B cell (primary cell): ENCODE data around the gene RERE. TPM values are rescaled to one million over a fixed set of nuclear protein-coding genes. Genes with fewer than 3 reads are reported as not detected.
A peak's percentile ranks its signal among the peaks of the same experiment; 100 is the strongest.

Experiments
- ATAC-seq: fragments of 200-7000 bp; cut with Tn5 transposase; one replicate; pipeline ENCODE4 v1.10.0; 2021; ENCODE audit warnings: low read depth, mild to moderate bottlenecking, moderate number of reproducible peaks, moderate library complexity
- CTCF ChIA-PET: fragments of 350-600 bp; sonication (Branson Sonifier 250); formaldehyde crosslinking; loops from one replicate; lab custom pipeline; 2021; ENCODE audit warnings: antibody characterized with exemption, inconsistent platforms; lab: Charles Lee
- POLR2A ChIA-PET: fragments of 350-600 bp; sonication (Branson Sonifier 250); formaldehyde crosslinking; loops from one replicate; lab custom pipeline; 2021; ENCODE audit warnings: antibody characterized with exemption; lab: Charles Lee
- DNase-seq: peaks from one replicate; pipeline ENCODE4 v3.0.0; 2013
- H2AFZ ChIP-seq: 2 replicates; pipeline ENCODE4 v1.6.1; 2012; ENCODE audit warnings: mild to moderate bottlenecking, low read depth, low read length; ENCODE audit not compliant: insufficient read depth, poor library complexity, severe bottlenecking
- H3K27ac ChIP-seq, 2 donors: 1 replicate in 1 of 2; 2 replicates in 1 of 2; pipeline ENCODE4 v1.5.1; 2012 to 2013; ENCODE audit warnings: low read length in 2 of 2, mild to moderate bottlenecking in 2 of 2, moderate library complexity in 1 of 2
- H3K27me3 ChIP-seq, 4 experiments: fragments of 200-600 bp in 1 of 4; sonication (generic) in 1 of 4; replicated peaks in 1 of 4; 1 replicate in 2 of 4; 2 replicates in 2 of 4; pipeline versions ENCODE4 v1.6.1 to v1.7.0; 2013 to 2016; ENCODE audit warnings: low read length in 3 of 4, mild to moderate bottlenecking in 2 of 4, mixed read lengths in 1 of 4, moderate library complexity in 1 of 4; ENCODE audit not compliant: insufficient read depth in 4 of 4, control insufficient read depth in 3 of 4; ENCODE audit errors: control extremely low read depth in 1 of 4
- H3K36me3 ChIP-seq, 2 experiments: replicated peaks in 1 of 2; 1 replicate in 1 of 2; 2 replicates in 1 of 2; pipeline versions ENCODE4 v1.6.1 to v1.7.1; 2013; ENCODE audit warnings: low read length in 1 of 2; ENCODE audit not compliant: insufficient read depth in 2 of 2, control insufficient read depth in 1 of 2; ENCODE audit errors: control extremely low read depth in 1 of 2, extremely low read depth in 1 of 2
- H3K4me1 ChIP-seq, 2 donors: fragments of 200-600 bp in 1 of 2; sonication (generic) in 1 of 2; 1 replicate in 1 of 2; 2 replicates in 1 of 2; pipeline versions ENCODE4 v1.5.1 to v1.6.1; 2013 to 2017; ENCODE audit warnings: low read length in 2 of 2; ENCODE audit not compliant: control insufficient read depth in 2 of 2, insufficient read depth in 2 of 2
- H3K4me2 ChIP-seq: replicated peaks from 2 replicates; pipeline ENCODE3; 2012; ENCODE audit warnings: mild to moderate bottlenecking, low read depth, low read length; ENCODE audit not compliant: poor library complexity, severe bottlenecking
- H3K4me3 ChIP-seq, 5 experiments: fragments of 200-600 bp in 1 of 5; sonication (generic) in 1 of 5; 1 replicate in 3 of 5; 2 replicates in 2 of 5; pipeline versions ENCODE4 v1.5.1 to v1.7.0; 2011 to 2016; ENCODE audit warnings: low read length in 4 of 5, mild to moderate bottlenecking in 4 of 5, low read depth in 2 of 5, control low read depth in 1 of 5, moderate library complexity in 1 of 5; ENCODE audit not compliant: insufficient read depth in 1 of 5; ENCODE audit errors: control extremely low read depth in 1 of 5, extremely low read depth in 1 of 5
- H3K79me2 ChIP-seq: fragments of 200-600 bp; sonication (generic); one replicate; pipeline ENCODE4 v1.6.0; 2016; ENCODE audit warnings: low read length; ENCODE audit not compliant: control insufficient read depth, insufficient read depth
- H3K9ac ChIP-seq: fragments of 200-600 bp; sonication (generic); 2 replicates; pipeline ENCODE4 v1.6.1; 2017; ENCODE audit warnings: mild to moderate bottlenecking, low read length, moderate library complexity
- H3K9me3 ChIP-seq, 3 donors: one replicate each; pipeline versions ENCODE4 v1.6.1 to v1.7.1; 2013; ENCODE audit warnings: low read length in 2 of 3; ENCODE audit not compliant: control insufficient read depth in 2 of 3, insufficient read depth in 1 of 3; ENCODE audit errors: control extremely low read depth in 1 of 3
- H4K20me1 ChIP-seq: 2 replicates; pipeline ENCODE4 v1.6.0; 2012; ENCODE audit warnings: mild to moderate bottlenecking, low read length; ENCODE audit not compliant: insufficient read depth, control insufficient read depth, poor library complexity, severe bottlenecking
- H3K27ac Mint-ChIP-seq: one replicate; pipeline ENCODE4 v1.8.0; 2021; ENCODE audit warnings: mixed read lengths
- H3K27me3 Mint-ChIP-seq: one replicate; pipeline ENCODE4 v1.8.0; 2021; ENCODE audit warnings: mixed read lengths
- H3K4me1 Mint-ChIP-seq: one replicate; pipeline ENCODE4 v1.8.0; 2021; ENCODE audit warnings: mixed read lengths
- H3K4me3 Mint-ChIP-seq: one replicate; pipeline ENCODE4 v1.8.0; 2021; ENCODE audit warnings: mixed read lengths
- H3K9me3 Mint-ChIP-seq: one replicate; pipeline ENCODE4 v1.8.0; 2022; ENCODE audit warnings: mixed read lengths; ENCODE audit not compliant: insufficient read depth
- CTCF ChIP-seq: fragments of 200-600 bp; IDR thresholded peaks from one replicate; pipeline ENCODE4 v1.8.0; 2022; ENCODE audit warnings: antibody characterized with exemption, mild to moderate bottlenecking
- EZH2 ChIP-seq: IDR thresholded peaks from 2 replicates; pipeline ENCODE4 v1.6.1; 2012; ENCODE audit warnings: borderline replicate concordance, low read depth, mild to moderate bottlenecking, moderate library complexity, low read length; ENCODE audit not compliant: insufficient read depth, poor library complexity, severe bottlenecking
- WGBS: methylation state at CpG from one replicate; pipeline ENCODE4 v1.1.5; 2013; ENCODE audit warnings: missing lambda C conversion rate; ENCODE audit not compliant: insufficient coverage; 5-methylcytosine and 5-hydroxymethylcytosine counted together
- intact Hi-C: fragments of 100-400 bp; cut with micrococcal nuclease; formaldehyde crosslinking; loops from one replicate; pipeline ENCODE4 v1.10.0; 2022
- polyA plus RNA-seq: library from polyadenylated mRNA; depleted of rRNA; stranded (reverse); fragments of >200 nt; gene quantifications from 2 replicates; pipeline ENCODE4 v1.2.3, GENCODE V29; 2012
- total RNA-seq, 2 donors: library from RNA; stranded (reverse); fragments of 120-200 nt in 1 of 2; gene quantifications; 1 replicate in 1 of 2; 2 replicates in 1 of 2; pipeline versions ENCODE4 v1.2.3 to v1.2.4, GENCODE V29; 2013 to 2022

The RERE gene
- total and polyA plus RNA-seq, 2 donors (not counting 1 experiment from before 2014, with no cell fraction given), result 27.3 to 132 TPM

GRCh38 chr1:8815582-8816151 lies 1.8 kb downstream of the RERE start:
- no peaks in the 10 kb centered on the region for H3K27me3 ChIP-seq
- TF ChIP-seq CTCF (no peak), EZH2 (no peak)
- ChIA-PET CTCF (interaction anchor here (1.5 to 2.1 kb wide), 2 partner anchors 33 to 89 kb away, joined by 5 to 18 read pairs; no protein-coding TSS in a partner anchor), POLR2A (interaction anchor here (0.6 kb wide), 1 partner anchor 257 kb away, joined by 4 read pairs; no protein-coding TSS in a partner anchor)
- ATAC-seq, result no peak
- Mint-ChIP-seq H3K9me3 (no peaks in the 10 kb centered on the region), H3K4me3 (peak overlapping the region; percentile 89), H3K4me1 (peaks cover 46% of the 10 kb centered on the region), H3K27me3 (no peaks in the 10 kb centered on the region), H3K27ac (peak overlapping the region; percentile 90)
- peak; percentile 38 for DNase-seq
- intact Hi-C loops, result loop anchor here (2.0 to 10.0 kb wide), 5 partner anchors 113 to 1217 kb away; partner anchors contain the start of genes PARK7, UBE4B and VAMP3
- H3K27ac ChIP-seq, result peak overlapping the region; percentile 5 to 95
- peak overlapping the region; percentile 87 for H3K4me2 ChIP-seq
- H4K20me1 ChIP-seq, result peaks cover 8% of the 10 kb centered on the region
- peak overlapping the region in 3 of 5 experiments; percentile 95 to 99 (median 95) for H3K4me3 ChIP-seq
- no peaks in the 10 kb centered on the region for H3K9me3 ChIP-seq
- H3K4me1 ChIP-seq, result peaks cover 23 to 25% of the 10 kb centered on the region in 2 donors
- peaks cover 67% of the 10 kb centered on the region for H3K79me2 ChIP-seq
- no CpG with 5 or more reads among the region's 2 CpGs for WGBS
- H3K9ac ChIP-seq, result peak overlapping the region; percentile 95
- peak overlapping the region; percentile 96 for H2AFZ ChIP-seq
- no peaks in the 10 kb centered on the region for H3K36me3 ChIP-seq

DNA sequence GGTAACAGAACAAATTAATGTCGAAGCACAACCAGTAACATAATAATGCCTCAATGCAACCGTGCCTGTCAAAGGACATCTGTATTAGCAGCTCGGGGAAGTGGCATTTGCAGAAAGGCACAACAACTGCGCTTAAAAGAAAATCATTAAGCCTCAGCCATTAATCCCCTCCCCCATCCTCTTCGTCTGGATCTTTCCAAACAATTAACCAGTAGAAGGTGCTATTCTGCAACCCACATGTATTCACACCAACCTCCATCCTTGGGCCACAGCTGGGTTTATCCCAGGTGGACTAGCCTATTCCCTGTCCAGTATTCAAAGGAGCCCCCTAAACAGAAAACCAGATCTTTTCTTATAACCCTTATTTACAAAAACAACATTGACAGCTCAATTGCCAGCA lies 2.6 kb downstream of the RERE start:
- ChIA-PET POLR2A (no interaction called here), CTCF (interaction anchor here (1.5 to 2.1 kb wide), 2 partner anchors 34 to 88 kb away, joined by 5 to 18 read pairs; no protein-coding TSS in a partner anchor)
- ATAC-seq (no peak), DNase-seq (peak; percentile 33)
- peak overlapping the region; percentile 1 for H3K4me2 ChIP-seq
- H3K27me3 Mint-ChIP-seq, result no peaks in the 10 kb centered on the region
- peaks cover 9% of the 10 kb centered on the region for H4K20me1 ChIP-seq
- H3K9me3 ChIP-seq, result no peaks in the 10 kb centered on the region
- no peaks in the 10 kb centered on the region for H3K36me3 ChIP-seq
- peaks cover 46% of the 10 kb centered on the region for H3K4me1 Mint-ChIP-seq
- no peaks in the 10 kb centered on the region for H3K27me3 ChIP-seq
- H3K9me3 Mint-ChIP-seq, result no peaks in the 10 kb centered on the region
- peaks cover 23 to 25% of the 10 kb centered on the region in 2 donors for H3K4me1 ChIP-seq
- peaks cover 75% of the 10 kb centered on the region for H3K79me2 ChIP-seq
- H3K27ac Mint-ChIP-seq, result no peak overlapping the region
- 41% methylated on average over 5 of the region's 5 CpGs for WGBS
- TF ChIP-seq CTCF (no peak), EZH2 (no peak)
- no peak overlapping the region for H3K4me3 ChIP-seq
- H3K9ac ChIP-seq, result no peak overlapping the region
- intact Hi-C loops, result loop anchor here (5.0 to 10.0 kb wide), 4 partner anchors 420 to 1217 kb away; partner anchors contain the start of genes PARK7, UBE4B and VAMP3
- H2AFZ ChIP-seq, result peak overlapping the region; percentile 96
- H3K4me3 Mint-ChIP-seq, result peak overlapping the region; percentile 46
- H3K27ac ChIP-seq, result no peak overlapping the region
